ENCODE data around the gene HYCC1.

Gene HYCC1

DNA sequence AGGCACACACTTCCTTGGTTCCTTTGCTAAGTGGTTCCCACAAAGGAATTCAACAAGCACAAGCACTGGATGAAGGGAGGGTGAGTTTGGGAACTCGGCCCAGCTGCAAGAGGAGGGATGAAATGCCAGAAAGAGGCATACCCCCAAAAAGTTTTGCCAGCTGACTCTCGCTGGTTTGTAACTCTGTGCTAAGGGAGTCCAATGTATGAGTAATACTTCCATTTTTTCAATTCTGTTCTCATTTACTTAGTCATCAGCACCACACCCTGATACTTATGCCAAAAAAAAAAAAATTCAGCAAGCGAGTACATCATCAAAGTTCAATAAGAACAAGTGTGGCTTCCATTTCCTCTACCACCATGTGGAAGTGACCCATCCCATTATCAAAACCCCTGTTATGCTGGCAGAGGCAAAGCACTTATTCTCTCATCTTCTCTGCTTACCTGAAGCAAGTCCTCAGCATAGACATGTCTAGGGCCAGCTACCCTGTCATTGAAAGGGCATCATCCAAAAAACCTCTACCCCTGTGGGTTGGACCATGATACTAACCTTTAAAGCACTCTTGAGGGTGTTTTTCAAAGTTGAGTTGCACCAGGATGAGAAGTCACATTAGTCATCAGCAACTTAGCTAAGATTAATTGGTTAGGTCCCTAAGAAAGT lies 6.9 kb upstream of the HYCC1 start:
- no peak for DNase-seq
- intact Hi-C loops (cut with DNase I), result no loop called here

DNA sequence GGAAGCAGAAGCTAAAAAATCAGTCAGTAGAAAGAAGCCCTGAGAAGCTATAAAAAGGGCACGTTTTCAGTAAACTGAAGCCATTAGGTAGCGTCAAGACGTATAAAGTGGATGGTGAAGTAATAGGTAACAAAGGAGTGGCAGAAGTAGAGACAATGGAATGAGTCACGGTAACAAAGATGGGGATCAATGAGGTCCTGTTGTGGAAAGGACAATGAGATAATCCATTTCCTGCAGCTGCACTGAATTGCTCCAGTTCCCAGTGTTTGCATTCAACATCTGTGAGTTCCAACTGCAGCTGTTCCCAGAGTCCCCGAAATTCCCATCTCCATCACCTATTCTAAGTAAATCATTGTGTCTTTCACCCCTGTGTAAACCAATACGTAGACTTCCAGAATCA lies 4.8 kb upstream of the HYCC1 start:
- DNase-seq, result peak in 18 of 42 donors; percentile 11 to 67 (median 38)
- intact Hi-C loops (cut with DNase I), result no loop called here

DNA sequence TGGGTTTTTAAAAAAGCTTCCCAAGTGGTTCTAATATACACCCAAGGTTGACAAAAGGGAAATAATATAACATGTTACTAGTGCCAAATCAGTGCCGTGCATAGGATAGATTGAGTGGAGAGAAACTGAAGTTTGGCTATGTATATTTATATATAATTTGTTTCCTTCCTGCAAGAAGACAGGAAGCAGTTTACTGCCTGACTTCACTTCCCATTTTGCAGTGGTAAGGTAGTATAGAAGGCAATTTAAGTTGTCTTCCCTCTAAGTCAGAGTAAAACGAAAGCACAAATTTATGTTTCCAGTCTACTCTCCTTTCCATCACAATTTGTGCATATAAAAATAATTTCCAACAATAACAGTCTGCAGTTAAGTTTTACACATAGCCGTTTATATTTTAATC lies 3.4 kb upstream of the HYCC1 start:
- intact Hi-C loops (cut with DNase I), result no loop called here
- no peak for DNase-seq

DNA sequence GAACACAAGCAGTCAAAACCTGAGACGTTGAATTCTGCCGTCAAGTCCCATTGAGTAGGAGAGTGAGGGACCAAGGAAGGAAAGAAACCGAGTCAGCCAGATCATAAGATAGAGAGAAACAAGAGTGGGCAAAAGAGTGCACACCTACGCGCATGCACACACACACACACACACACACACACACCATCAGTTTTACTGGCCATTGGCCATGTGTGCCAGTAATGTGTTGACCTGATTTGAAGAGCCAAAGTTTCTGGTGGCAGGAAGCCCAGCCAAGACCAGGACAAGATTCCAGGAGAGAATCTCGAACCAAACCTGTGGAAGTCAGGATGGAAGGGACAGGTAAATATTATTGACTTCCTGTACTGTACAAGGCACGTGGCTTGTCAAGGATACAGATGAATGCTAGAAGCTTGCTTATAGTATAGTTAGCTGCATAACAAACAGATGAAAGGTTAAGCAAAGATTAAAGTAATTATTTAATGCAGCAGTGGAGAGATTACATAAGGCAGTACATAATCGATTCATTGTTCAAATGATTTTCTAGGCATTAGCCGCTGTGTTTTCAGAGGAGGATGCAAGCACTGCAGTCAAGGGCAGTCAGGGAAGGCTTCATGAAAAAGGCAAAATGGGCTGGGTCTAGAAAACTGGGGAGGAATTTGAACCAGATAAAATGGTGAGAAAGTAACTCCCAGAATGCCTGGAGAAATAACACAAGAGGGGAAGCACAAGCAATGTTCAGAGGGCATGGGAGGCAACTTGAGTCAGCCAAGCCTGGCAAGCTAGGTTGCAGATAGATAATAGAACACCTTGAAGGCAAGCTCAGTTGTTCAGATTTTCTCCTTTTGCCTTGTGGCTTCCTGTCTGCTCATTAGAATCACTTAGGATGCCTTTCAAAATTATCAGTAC lies 2.7 kb upstream of the HYCC1 start:
- intact Hi-C loops (cut with DNase I), result no loop called here
- no peak for DNase-seq

DNA sequence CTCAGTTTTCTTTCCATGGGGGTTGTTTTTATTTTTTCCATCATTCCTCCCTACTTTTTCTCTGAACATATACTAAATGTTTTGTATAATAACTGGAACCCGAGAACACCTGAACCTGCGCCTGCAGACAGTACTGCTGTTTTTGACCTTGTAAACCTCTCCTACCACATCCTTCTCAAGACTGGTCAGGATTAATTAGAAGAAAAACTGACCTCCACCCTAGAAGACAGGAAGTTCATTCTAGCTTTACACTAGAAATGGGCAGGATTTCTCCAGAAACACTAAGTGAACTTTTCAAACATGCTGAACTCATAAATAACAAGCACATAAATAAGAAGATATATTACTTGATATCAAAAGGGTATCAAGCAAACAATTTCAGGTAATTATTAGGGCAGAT lies 751 bp upstream of the HYCC1 start:
- no peak for DNase-seq
- intact Hi-C loops (cut with DNase I), result no loop called here

DNA sequence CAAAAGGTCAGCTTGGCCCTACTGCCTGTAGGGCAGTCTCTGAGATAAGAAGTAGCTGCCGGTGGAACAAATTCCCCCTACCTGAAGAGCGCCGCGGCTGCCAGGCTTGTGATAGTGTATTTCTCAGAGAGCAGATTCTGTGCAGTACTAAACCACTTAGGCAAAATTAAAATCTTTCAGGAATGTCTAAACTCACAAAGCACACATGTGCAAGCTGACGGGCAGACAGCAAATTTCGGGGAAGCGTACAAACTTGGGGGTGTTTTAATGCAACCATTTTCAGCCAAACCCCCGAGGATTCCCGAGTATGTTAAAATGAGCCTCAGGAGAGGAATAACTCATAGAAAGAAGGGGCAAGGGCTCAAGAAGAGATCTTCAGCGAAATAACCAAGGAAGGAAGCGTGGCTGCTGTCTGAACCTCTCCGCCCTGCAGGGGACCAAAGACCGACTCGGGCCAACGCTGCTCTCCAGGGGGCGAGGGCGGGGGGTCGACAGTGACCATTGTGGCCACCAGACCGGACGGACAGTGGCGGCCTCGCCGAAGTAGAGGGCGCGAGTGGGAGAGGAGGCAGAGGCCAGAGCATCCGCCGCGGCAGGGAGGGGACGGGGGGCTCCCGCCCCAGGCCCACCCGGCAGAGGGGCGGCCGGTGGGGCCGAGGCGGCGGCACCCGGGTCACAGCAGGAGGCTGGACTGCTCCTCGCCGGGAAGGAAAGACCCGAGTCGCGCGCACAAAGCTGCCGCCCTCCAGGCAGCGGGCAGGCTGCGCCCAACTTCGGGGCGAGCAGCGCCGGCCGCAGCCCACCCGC lies 819 bp downstream of the HYCC1 start:
- intact Hi-C loops (cut with DNase I), result no loop called here
- peak in 38 of 42 donors; percentile 10 to 75 (median 46) for DNase-seq

DNA sequence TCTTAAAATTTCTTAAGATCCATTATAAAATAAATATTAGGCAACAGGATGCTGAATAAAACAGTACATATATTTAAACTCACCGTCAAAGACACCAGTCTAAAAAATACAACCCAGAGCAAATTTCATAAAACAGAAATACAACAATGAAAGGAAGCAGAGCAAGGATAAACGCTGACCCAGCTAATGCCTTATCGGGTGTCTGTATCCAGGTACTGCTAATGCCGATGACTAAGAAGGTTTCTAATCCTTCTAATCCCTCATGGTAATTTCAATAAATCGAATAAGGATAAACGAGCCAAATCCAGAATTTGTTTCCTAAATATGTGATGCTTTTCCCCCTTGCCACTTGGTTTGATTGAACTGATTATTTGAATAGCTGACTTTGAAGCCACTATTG lies 1.7 kb downstream of the HYCC1 start:
- intact Hi-C loops (cut with DNase I), result no loop called here
- DNase-seq, result no peak

DNA sequence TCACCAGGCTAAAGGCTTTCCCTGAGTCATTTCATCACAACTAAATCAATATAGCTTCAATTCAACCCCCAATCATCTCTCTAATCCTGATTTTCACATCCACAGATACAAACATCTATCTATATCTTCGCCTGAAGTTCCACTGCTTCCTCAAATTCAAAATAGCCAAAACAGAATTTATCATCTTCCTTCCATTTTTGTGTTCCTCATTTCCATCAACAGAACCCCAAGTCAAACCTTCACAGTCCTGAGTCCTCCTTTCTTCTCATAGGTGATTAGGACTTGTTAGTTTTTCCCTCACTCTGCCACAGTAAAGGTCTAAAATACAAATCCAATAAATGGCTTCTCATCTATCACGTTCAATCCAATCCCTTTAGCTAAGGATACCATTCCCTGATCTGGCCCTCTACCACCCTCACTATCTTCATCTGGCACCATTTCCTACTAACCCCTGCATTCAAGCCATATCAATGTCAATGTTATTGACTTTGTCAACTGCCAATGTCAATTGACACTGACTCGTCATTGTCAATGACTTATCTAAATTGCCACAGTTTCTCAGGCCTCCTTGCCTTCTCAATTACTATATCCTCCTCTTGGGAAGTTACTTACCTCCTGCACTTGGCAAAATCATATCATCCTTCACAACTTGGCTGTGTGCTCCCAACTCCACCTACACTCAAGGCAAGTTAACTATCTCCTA lies 2.6 kb downstream of the HYCC1 start:
- intact Hi-C loops (cut with DNase I), result no loop called here

DNA sequence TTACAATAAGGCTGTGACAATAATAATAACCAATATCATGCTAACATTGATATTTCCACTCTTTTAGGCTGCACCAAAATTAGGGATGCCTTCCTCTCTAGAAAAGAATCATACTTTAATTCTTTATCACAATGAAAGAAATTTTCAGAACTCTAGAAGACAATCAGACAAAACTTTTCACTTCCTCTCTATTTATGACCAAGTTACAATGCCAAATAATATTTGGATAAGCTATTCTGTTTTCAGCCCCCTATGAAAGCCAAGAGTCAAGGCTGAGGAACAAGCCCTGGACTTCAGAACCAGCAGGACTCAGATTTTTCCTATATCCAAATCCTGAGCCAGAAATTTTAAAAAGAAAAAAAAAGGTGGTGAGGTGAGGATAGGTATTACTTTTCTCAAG lies 4.6 kb downstream of the HYCC1 start:
- intact Hi-C loops (cut with DNase I), result no loop called here
- no peak for DNase-seq

More for the DNA sequence above, 2.6 kb downstream of the HYCC1 start:
- no peak for DNase-seq

DNA sequence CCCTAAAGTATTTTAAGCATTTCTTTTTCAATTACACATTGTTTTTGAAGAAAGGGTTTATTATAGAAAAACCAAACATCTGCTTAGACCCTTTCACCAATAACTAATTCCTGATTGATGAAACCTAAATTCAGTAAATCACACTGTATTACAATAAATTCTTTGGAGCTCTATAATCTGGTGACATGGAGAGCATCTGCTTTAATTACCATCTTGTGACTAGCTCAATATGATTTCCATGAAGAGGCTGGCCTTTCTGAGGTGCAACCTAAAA lies 9.7 kb downstream of the HYCC1 start:
- intact Hi-C loops (cut with DNase I), result no loop called here

DNA sequence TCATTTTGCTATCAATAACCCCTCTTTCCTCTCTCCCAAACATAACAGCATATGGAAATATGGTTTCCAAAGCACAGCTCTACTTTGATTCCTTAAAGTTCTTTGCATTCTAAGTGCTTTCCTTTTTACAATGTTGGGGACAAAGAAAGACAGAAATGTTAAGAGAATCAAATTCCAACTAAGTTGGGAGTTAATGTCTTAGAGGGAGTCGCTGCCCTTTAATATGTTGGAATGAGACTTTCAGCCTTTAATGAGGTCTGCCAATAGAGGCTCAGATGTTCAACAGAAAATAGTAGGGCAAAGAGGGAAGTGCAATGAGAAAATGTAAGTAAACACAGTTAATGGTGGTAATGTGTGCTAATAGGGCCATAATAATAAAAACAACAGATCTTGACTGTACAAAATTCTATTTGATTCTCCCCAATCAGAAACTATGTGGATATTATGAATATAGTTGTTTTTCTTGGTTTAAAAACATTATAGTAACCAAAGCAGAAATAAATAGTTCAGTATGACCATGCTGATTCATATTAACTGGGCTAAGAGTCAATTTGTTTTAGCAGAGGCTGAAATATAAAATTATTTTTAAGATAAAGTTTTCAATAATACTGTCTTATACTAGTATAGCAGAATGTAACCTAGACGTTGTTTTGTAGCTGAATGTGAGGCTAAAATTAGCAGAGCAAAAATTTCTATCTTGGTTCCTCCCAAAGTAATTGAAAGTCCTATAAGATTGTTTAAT lies 10.3 kb downstream of the HYCC1 start:
- intact Hi-C loops (cut with DNase I), result no loop called here
- DNase-seq, result no peak

More for the DNA sequence above, 9.7 kb downstream of the HYCC1 start:
- DNase-seq, result no peak

DNA sequence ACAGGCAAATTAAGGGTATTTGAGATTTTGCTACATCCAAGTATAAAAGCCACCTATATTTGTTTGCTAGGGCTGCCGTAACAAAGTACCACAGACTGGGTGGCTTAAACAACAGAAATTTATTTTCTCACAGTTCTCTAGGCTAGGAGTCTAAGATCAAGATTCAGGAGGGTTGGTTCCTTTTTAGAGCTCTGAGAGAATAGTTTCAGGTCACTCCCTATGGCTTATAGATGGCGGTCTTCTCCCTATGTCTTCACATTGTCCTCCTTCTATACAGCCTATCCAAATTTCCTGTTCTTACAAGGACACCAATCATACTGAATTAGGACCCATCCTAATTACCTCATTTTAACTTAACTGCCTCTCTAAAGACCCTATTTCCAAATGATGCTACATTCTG lies 11.2 kb downstream of the HYCC1 start:
- intact Hi-C loops (cut with DNase I), result no loop called here
- no peak for DNase-seq

DNA sequence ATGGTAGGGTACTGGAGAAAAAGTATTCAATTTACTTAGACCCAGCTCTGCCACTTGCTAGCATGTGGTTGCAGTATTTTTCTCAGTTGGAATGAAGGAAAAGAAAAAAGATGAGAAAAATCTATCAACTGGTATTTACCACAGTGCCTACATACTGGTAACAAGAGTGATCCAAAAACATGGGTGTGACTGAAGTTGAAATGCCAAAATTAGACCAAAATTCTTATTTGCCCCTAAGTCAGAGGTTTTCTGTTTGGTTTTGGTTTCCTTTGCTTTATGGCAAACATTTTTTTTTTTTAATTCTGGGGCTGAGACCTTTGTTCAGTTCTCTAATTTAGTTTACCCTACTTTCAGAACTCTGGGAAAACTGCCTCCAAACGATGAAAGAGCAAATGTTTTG lies 12.3 kb downstream of the HYCC1 start:
- no peak for DNase-seq
- intact Hi-C loops (cut with DNase I), result no loop called here

DNA sequence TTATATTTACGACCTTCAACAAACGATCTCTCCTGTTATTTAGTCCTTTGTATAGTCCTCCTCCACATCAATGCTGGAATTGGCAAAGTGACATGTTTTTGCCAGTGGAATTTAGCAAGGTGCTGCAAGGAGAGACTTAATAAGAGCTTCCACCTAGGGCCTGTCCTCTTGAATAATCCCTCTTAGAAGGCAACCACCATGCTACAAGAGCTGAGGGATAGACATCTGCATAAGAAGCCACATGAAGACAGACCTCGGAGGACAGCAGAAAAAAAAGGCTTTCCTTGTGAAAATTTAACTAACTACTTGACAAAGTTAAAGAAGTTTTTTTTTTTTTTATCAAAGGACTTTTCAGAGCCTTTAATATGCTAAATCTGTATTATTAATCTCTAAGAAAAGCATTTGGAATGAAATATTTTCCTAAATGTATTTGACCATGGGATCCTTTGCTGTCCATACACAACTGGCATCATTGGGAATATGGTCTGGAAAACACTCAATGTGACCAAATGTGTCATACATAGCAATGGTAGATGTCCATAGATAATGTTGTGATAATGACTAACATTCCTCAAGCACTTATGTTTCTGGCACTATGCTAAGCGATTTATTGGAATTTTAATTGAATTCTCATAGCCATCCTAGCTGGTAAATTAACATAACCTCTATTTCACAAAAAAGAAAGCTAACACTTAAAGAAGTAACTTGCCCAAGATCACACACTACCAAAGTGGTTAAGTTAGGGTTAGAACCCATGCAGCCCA lies 13.2 kb downstream of the HYCC1 start:
- intact Hi-C loops (cut with DNase I), result no loop called here
- DNase-seq, result no peak

DNA sequence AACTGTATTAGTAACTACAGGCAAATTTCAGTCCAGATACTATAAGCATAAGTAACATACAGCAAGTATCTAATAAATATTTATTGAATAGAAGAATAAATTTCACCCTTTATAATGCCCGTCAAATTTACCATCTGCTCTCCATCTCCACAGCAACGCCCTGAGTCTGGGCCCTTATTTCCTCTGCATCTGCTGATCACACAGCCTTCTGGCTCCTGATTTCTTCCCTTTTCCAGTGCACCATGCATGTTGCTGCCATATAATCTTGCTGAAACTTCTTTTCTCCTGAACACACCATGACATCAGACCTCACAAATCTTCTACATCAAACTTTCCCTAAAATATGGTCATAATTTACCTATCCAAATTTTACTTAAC lies 15.4 kb downstream of the HYCC1 start:
- intact Hi-C loops (cut with DNase I), result no loop called here
- no peak for DNase-seq

DNA sequence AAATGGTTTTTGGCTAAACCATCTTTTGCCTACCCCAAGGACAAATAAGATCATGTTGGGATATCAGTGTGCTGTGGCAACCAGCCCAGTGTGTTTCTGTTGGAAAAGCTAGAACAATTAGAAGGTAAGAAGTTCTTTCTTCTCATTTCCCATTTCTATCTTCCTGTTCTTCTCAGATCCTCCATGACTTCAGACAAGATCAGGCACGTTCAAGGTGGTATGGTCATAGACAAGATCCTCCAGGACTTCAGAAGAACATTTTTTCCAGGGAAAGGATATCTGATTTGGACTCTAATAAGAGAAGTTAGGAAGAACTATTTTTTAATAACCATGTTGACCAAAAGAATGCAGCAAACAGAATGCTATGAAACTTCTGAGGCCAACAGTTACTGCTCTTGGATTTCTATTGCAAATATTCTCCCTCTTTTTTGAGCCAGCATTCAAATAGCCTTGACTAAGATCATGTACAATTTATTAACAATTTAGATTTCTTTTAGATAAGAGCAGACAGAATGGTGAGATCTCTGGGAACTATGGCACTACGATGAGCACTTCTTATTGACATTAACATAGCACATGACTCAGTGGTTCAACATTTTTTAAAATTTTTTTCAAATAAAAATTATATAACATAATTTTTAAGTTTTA lies 15.9 kb downstream of the HYCC1 start:
- intact Hi-C loops (cut with DNase I), result no loop called here
- no peak for DNase-seq

DNA sequence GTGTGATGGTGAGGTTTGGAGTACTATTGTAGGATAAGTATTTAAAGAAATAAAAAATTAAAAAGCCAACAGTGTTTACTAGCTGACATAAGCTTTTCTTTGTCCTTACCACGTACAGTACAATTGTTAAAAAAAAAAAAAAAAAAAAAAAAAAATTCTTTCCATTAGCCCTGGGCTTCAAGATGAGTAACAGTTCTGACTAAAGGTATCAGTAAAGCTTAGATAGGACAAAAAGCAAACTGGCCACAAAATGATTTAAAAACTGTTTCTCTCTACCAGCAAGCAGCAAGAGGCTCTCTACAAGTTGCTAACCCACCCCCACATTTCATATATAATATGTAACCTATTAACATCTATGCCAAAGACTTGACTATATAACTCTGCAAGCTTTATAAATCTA lies 17.5 kb downstream of the HYCC1 start:
- intact Hi-C loops (cut with DNase I), result no loop called here
- no peak for DNase-seq

DNA sequence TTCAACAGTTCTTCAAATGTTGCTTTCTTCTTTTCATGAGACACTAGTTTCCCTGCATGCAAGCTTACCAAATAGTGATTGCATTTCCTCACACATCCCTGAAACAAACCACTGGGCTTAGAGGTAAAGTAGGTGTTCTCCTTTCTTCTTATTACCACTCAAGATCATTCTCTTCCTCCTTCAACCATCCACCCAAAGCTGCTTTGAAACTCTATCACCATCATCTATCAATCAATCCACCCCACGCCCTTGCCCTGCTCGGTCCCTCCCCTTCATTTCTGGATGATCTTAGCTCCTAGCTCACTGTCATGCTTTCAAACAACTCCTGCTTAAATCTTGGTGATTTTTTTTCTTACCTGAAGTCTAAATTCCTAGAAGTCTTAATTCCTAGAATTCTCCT lies 18.9 kb downstream of the HYCC1 start:
- intact Hi-C loops (cut with DNase I), result no loop called here
- no peak for DNase-seq

Measured in head of caudate nucleus (tissue), 42 donors.